GM19468 (cell line): ENCODE data around the gene NAV2.
"Not testable (repeated sequence)": the region's sequence is repeated elsewhere in the genome, so short reads cannot be mapped to it uniquely, and the experiment has no call there.

Source experiments
- ATAC-seq: cut with Tn5 transposase; IDR thresholded peaks from one replicate; pipeline ENCODE4 v1.9.1; 2021; ENCODE audit warnings: mild to moderate bottlenecking, moderate library complexity, moderate number of reproducible peaks; ENCODE audit not compliant: unreplicated experiment; ENCODE audit errors: extremely low read depth

Gene NAV2

DNA sequence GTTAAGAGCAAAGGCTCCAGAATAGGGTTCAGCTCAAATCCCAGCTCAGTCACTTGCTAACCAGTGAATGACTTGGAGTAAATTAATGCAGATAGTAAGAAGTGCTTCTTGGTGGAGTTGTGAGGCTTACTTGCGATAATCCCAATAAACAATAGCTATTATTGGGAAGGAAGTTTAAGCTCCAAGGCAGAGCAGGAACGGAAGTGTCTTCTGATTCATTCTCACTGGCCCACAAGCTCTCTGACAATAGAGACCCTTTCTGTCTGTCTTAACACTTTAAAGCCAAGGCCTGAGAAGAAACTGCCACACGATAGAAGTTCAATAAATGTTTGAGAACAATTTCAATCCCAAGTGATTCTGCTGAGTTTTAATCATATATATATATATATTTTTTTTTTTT is 292.2 kb downstream of the NAV2 start:
- ATAC-seq, result no peak

DNA sequence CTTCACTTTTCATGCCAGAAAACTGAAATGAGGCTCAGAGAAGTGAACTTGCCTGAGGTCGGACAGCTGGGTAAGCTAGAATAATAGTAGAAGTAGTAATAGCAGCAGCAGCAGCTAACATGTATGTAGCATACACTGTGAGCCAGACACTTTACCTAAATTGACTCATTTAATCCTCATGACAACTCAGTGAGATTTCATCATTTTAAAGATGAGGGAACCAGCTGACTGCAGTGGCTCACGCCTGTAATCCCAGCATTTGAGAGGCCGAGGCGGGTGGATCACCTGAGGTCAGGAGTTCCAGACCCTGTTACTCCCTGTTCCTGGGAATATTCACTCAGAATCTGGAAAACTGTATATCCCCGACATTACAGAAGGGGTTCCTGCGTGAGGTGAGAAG is 293.1 kb downstream of the NAV2 start:
- ATAC-seq, result no peak

DNA sequence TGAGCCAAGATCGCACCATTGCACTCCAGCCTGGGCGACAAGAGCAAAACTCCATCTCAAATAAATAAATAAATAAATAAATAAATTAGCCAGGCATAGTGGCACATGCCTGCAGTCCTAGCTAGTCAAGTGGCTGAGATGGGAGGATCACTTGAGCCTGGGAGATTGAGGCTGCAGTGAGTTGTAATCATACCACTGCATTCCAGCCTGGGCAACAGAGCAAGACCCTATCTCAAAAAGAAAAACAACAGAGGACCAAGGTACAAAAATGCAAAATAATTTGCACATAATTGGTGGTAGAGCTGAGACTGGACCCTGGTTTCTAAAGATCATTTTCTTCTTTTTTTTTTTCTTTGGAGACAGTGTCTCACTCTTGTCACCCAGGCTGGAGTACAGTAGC is 294.0 kb downstream of the NAV2 start:
- not testable (repeated sequence) for ATAC-seq

DNA sequence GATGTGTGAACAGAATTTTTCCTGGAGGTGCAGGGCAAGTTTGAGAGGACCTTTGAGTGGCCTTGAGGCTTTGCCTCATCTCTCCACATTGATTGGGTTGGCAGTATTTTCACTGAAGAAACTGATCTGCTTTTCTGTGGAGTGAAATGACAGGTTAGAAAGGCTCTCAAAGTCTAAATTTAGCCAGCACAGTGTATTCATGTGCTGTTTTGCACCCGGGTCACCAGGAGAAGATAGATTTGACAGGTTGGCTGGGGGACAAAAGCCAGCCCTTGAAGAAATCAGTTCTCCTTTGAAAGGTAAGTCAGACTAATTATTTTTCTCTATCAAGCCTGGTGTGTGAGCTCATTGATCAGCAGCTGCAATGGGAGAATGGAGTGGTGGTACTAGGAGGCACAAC is 294.7 kb downstream of the NAV2 start:
- ATAC-seq, result no peak

DNA sequence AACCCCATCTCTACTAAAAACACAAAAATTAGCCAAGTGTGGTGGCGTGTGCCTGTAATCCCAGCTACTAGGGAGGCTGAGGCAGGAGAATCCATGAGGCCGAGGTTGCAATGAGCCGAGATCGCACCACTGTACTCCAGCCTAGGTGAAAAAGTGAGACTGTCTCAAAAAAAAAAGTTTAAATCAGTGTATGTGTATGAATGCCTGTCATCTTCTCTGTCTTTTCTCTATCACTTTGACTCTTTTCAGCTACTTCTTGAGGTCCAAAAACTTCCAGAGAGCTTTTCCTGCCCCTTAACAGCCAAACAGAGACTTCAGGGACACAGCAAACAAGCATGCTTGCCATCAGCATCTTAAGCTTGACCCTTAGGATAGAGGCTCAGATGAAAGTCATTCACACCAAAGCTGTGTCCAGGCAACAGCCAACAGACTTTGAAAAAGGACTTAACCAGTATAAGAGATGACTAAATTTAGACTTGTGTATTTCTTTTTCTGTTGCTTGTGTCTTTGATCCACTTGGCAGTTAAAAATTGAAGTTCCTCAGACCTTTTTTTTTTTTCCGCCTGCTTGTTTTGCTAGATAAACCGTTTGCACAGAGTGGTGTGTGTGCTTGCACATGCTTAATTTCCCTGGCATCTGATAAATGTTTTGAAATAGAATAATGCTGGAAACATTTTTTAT is 295.7 kb downstream of the NAV2 start:
- ATAC-seq, result no peak

DNA sequence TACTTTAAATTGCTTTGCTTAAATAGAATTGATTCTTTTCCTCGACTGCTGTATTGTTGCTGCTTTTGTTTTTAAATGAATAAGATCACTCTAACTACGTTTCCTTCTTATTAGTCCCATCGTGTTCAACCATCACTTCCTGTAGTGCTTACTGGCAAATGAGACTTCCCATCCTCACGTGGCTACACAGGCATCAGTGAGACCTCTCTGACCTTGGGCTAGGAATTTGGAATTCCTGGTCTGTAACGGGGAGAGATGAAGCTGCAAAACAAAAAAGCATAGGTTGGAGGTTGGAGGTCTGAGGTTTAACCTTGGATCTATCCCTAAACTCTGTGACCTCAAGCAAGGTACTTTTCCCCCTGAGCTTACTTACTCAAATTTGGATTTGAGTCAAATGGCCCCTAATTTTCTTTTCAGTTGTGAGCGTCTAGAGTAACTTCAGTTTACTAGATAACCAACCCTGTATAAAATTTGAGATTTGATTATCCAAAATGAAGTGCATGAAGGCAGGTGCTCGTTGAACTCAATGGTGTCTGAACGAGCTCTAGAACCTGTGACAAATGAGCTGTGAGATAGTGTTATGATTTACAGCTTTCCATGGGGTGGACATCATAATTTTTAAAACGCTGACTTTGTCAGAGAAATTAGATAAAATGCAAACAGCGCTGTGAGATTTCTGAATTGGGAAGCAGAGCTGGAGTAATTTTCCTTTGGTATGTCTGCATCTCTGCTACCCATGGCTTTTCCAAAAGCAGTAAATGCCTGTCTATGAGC is 296.4 kb downstream of the NAV2 start:
- ATAC-seq, result no peak

DNA sequence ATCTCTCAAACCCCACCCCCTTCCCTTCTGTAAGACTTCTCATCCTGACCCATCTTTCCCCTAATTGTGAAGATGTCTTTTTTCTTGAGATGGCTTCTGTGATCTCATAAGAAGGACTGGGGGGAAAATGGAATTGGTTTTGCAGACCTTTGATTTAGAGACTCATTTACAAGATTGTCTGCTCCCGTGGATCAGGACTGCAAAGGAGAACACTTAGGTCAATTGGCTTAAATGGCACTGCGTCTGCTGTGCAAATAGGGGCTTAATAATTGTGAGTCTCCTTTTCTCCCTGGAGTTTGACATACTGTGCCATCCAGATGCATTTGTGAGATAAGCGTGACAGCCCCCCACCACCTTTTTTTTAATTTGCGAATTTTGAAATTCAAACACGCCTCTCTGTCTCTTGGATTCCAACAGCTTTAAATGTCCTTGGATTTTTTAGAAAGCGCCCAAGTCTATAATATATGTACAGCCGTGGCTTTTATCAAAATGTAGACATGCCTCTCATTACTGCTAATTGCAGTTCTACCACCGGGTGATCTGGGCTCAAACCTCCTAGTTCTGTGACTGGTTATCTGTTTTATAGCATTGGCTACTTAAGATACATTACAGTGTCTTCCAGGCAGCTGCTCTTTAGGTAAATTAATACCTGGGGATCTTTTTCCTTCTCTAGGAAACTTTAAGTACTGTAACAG is 297.7 kb downstream of the NAV2 start:
- no peak for ATAC-seq

DNA sequence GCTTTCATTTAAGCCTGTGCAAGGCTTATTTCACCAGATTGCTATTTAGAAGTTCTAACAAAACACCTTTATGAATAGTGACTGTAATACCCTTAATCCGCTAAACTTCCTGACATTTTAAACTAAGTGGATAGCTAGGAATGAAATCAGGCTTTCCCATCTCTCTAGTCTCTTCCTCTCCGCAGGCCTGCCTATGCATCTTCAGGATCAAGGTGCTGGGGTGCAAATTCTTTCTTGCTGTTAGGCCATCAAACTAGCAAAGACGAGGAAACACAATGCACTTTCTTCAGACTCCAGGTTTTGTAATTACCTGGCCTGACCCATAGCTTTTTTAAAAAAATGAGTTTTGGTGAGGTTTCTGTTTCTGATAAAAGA is 298.2 kb downstream of the NAV2 start:
- no peak for ATAC-seq

DNA sequence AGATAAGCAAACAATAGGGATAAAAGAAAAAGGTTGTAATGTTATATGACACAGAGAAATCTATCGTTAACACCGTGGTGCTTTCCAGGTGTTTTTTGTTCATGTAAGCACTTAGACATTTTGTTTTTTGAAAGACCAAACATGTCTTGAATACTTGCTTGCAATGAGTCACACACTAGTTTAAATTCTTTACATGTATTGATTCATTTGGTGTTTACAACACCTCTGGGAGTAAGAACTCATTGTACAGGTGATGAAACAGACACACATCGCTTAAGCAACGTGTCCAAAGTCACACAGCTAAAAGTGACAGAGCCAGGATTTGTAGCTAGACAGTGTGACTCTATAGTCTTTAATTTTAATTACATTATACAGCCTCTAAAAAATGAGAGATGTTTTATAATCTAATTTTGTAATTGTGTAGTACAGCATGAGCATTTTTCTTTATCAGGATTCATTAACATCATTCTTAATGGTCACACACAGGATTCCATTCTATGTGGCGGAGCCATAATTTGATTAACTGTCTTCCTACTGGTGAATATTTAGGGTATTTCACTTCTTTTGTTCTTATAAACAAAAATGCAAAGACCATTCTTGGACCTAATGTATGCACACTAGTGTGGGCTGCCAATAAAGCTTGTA is 298.8 kb downstream of the NAV2 start:
- no peak for ATAC-seq

DNA sequence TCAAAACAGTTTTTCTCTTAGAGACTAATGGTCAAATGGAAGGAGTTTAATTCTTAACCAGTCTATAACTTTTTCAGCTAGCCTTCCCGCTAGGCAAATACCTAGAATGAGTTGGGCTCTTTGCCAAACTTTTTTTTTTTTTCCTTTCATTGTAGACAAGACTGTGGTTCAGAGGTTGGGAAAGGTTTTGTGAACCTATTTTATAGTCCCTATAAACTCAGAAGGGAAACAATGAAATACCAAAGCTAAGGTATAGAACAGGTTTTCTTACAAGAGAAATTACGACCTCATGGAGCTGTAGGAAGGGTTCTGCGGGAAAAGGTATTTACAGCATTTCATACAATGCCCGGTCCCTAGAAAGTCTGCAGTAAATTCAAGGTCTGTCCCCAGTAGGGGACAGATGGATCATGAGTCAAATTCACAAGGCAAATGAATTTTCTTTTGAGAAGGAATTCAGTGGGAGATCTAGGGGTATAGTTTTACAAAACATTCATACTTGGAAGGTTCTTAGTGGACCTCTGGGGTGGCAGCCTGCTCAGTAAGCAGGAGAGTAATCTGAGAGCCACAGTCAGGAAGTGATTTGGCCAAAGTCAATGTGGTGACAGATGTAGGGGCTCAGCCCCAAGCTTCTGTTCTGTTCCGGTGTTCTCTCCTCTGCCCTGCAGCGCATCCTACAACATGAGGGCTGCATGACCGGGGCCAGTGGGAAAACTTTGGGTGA is 300.9 kb downstream of the NAV2 start:
- no peak for ATAC-seq

DNA sequence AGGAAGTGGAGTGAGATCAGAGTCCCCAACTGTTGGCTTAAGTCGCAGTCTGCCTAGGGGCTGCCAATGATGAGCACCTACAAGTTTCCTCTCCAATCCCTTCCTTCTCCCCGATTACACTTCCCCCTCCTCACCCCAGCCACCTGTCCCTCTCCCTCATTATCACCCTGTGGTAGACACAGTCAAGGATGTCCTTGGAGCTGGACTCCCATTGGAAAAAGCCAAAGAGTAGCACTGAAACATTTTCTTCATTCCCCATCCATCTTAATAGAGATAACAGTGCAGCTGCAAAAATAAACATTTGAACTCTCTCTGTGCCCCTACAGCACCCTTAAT is 301.4 kb downstream of the NAV2 start:
- ATAC-seq, result no peak

DNA sequence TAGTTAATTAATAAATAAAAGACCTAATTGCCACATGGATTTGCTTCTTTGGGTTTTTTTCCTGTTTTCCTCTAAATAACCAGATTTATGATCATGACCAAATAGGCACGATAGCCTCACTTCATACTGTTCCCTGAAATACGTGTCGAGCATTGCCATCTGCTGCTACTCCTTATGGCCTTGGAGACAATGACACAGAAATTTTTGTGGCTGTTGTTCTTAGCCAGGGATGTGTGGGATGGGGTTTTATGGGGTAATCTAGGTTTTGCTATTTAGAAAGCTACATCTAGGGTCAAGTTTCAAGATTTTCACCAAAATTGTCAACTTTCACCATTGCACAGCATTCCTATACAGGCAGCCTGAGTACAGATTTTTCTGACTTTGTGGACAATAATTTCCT is 302.5 kb downstream of the NAV2 start:
- no peak for ATAC-seq

DNA sequence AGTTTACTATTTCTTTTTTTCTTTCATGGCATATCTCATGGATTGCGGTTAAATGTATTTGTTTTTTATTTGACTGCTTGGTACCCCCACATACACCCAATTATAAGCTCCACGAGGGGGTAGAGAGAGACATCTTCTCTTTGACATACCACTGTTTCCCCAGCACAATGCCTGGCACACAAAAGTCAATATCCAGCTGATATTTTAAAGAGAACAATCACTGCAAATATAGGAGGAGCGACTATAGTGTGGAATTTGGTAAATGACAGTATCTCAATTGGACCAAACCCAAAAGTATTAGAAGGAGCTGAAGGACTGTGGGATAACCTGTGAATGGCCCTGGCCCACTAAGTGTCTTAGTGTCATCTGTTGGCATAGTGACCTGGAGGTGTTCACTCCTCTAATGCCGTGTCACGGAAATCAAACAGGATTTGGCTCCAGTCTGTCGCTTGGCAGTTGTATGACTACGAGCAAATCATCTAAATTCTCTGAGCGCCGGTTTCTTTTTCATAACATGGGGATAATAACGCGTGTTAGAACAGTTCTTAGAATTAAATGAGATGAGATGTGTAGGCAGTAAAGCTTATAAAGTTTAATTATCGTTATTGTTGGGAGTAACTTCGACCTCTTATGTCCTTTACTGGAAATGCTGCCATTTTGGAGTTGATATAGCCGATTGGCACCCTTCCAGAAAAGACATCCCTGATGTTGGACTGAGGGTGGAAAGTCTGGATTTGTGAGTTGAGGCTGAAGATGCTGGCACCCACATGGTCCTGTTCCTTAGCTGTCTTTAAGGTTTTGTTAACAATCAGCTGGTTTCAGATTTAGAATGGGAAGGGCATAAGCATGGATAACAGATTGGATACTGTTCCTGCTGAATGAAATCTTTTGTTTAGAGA is 303.1 kb downstream of the NAV2 start:
- no peak for ATAC-seq

DNA sequence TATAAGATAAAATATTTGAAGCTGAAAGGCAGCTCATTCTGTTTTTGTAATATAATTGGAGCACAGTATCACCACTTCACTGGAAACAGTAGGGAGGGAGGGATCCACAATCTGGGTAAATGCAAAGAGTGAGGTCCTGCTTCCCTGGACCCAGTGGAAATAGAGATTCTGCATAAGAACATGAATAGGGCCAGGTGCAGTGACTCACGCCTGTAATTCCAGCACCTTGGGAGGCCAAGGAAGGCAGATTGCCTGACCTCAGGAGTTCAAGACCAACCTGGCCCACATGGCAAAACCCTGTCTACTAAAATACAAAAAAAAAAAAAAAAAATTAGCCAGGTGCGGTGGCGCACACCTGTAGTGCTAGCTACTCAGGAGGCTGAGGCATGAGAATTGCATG is 303.9 kb downstream of the NAV2 start:
- no peak for ATAC-seq

DNA sequence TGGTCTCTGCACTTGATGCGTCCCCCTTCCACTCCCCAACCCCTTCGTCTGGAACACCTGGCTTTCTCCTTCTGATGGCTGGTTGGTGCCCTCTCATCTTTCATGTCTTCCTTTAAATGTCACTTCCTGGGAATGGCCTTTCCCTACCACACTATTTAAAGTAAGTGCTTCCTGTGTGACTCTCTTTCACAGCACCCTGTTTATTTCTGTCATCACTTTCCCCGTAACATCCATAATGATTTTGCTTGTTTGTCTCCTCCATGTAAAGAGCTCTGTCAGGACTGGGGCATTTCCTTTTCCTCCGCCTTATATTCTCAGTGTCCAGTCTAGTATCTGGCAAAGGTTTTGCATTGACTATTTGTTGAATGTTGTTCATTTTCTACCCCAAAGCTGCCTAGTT is 304.7 kb downstream of the NAV2 start:
- ATAC-seq, result no peak

DNA sequence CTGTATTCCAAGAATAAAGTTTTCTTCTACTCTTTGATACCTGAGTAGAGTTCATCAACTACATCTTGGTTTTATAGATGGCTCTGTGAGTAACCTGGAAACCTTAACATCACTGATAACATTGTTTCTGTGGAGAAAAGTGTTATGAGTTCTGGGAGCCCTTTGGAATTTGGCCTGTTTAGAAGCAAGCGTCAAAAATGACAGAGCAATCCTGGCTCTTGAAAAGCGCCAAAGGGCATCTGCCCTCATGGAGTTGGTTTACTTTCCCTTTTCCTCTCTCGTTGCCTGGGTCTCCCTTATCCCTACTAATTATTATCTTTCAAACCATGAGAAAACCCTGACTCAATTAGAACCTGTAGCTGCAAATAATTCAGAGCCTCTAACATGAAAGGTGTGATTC is 307.6 kb downstream of the NAV2 start:
- no peak for ATAC-seq

DNA sequence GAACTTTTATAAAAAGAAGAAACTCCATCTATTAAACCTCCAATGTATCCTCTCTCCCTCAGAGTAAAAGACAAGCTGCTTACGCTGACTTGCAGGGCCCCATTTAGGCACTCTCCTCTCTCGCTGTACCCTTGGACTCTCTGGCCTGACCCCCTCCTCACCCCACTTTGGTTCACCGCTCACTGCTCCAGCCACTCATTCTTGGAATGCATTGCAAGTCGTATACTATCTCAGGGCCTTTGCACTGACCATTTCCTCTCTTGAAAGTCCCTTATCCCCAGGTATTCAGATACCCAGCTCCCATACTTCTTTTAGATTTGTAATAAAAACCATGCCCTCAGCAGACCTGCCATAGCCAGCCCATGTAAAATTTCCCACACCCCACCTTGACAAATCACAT is 308.1 kb downstream of the NAV2 start:
- ATAC-seq, result no peak

DNA sequence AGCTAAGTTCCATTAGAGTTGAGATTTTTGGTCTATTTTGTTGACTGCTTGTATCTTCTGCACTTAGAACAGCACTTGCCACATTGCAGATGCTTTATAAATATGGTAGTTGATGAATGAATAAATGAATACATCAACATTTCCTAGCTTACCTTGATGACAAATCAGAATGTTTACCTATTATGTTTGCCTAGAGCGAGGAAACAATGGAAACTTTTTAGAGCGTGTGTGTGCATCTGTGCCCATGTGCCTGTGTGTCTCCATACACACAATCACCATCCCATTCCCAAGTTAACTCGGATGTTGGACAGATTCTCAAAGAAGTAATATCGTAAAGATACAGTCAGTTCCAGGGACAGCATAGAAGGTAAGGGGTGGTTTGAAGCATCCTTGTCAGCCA is 308.6 kb downstream of the NAV2 start:
- no peak for ATAC-seq

DNA sequence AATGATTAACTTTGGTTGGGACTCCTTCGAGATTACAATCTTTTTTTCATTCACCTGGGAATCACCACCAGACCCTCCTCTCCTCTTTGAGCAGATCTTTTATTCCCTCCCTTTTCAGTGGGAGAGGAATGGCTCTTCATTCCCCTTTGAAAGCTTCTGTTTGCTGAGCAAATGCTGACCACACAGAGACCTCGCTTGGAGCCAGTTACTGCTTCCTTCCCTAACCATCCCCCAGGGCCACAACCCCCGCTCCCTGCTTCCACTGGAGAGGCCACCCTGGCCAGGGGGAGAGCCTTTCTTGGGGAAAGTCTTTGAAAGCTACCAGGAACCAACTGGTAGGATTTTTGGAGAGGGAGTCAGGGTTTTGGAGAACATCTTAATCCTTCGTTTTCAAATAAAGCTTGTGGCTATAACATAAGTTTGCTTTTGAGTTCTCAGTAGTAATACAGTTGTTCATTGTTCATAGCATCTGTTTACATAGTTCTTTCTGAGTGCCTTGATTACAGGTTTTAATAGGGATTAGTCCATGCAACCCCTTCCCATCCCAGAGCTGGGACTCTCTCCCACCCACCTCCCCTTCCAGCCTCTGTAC is 309.2 kb downstream of the NAV2 start:
- ATAC-seq, result no peak
